Suppressor macrophage (primary cell): Measurements from ENCODE around the gene SFRP4.
A peak's percentile ranks its signal among the peaks of the same experiment; 100 is the strongest.
"Not testable (repeated sequence)": the region's sequence is repeated elsewhere in the genome, so short reads cannot be mapped to it uniquely, and the experiment has no call there.

ENCODE experiments used
- DNase-seq, 4 experiments: peaks; one replicate each; pipeline ENCODE4 v3.0.0-alpha.2; 2020 to 2022
- total RNA-seq, 17 experiments: gene quantifications; one replicate each; lab custom pipeline; 2026; ENCODE audit warnings: mixed read lengths in 6 of 17, inconsistent platforms in 3 of 17; lab: John Stamatoyannopoulos, UW

SFRP4 gene
- 0 to 2.3 (median 0.12) reads per million in 17 experiments for total RNA-seq

- DNase-seq, result peak; percentile 53 to 81 (median 75)
Observed at GRCh38 chr7:37916673-37917660, at the start of gene SFRP4. SFRP4 (minus strand) TSS chr7:37916817; CDS start chr7:37916537, 280 bp downstream.

DNA sequence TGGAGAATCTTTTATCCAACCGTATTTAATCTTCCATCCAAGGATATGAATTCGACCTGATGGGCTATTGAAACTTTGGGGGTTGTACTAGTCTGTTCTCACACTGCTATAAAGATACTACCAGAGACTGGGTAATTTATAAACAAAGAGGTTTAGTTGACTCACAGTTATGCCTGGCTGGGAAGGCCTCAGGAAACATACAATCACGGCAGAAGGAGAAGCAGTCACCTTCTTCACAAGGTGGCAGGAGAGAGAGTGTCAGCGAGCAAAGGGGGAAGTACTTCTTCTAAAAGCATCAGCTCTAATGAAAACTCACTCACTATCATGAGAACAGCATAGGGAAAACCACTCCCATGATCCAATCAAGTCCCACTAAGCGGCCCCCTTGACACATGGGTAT, 47.6 kb upstream of the SFRP4 start:
- DNase-seq, result no peak

DNA sequence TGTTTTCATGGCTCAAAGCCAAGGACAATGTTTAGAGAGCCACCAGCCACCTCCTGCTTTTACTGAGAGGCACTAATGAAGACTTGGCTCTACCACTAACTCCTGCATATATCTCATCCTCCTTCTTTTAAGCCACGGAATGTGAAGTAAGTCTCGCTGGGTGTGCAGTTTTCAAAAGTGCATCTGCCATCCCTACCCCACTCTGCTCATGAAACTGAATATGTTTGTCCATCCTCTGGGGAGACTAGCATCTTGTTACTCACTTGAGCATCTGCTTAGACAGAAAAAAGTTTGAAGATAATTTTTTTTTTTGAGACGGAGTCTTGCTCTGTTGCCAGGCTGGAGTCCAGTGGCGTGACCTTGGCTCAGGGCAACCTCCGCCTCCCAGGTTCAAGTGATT, 44.6 kb upstream of the SFRP4 start:
- no peak for DNase-seq

DNA sequence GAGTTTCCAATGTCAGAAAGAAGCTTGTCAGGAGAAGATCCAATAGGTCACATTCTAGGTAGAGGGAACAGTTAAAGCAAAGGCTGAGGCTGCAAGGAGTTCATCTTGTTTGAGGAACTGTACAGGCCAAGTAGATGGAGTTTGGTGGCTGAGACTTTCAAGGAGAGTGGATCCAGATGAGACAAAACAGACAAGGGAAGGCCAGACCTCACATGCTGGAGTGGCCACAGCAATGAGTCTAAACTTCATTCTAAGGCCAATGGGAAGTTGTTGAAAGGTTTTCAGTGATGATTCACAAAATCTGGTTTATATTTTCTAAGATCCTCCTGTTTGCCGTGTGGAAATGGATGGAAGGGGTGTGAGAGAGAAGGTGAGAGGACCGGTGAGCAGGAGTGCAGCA, 43.9 kb upstream of the SFRP4 start:
- no peak for DNase-seq

- DNase-seq, result no peak
Observed at GRCh38 chr7:37957221-37957970, 40.8 kb upstream of the SFRP4 start.

DNA sequence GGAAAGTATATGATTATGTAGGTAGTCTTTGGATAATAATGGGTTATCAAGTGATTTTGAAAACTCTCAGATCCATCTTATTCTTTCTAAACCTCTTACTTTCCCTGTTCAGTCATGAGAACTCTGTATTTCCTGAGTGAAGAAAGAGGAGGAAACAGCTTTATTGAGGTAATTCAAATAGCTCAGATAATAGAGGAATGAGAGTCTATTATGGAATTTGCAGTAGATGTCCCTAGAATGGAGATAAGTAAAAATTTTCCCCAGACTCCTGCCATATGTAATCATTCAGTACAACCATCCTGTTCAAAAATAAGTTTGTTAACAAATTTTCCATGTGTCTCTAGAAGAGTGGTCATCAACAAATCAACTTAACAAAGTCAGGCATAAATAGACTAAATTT, 40.2 kb upstream of the SFRP4 start:
- DNase-seq, result no peak

GRCh38 chr7:37954217-37954616, 37.6 kb upstream of the SFRP4 start:
- DNase-seq, result not testable (repeated sequence)

DNA sequence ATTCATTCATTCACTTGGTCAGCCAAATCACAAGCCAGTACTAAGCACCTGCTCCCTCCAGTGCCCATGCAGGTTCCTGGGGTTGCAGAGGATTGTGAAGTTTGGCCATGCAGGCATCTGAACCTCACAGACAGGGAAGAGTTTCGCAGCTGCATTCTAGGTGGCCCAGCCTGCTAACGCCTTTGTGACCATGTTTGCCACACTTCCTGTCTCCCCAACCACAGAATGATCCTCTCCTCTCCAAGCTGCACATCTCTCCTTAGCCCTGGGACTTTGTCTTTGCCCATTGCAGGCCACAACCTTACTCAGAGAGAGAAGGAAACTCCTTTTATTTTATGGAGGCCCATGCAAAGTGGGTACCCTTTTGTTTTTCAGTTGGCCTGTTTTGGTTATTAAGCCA, 35.6 kb upstream of the SFRP4 start:
- DNase-seq, result peak in 1 of 4 experiments; percentile 22

DNA sequence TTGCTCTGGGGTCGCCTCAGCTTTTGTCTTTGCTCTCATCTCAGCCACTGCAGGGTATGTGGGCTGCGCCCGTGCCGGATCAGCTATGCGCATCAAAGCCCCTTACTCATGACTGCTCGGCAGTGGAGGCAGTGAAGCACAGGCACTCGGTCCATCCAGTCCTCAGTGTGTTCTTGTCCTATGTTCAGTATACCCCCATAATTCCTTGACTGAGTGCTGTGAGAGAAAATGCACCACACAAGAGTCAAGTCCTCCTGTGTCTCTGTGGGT, 31.3 kb upstream of the SFRP4 start:
- DNase-seq, result no peak

GRCh38 chr7:37947138-37947940, 30.7 kb upstream of the SFRP4 start:
- DNase-seq, result no peak

- DNase-seq, result no peak
Observed at GRCh38 chr7:37945336-37945735, 28.7 kb upstream of the SFRP4 start.

DNA sequence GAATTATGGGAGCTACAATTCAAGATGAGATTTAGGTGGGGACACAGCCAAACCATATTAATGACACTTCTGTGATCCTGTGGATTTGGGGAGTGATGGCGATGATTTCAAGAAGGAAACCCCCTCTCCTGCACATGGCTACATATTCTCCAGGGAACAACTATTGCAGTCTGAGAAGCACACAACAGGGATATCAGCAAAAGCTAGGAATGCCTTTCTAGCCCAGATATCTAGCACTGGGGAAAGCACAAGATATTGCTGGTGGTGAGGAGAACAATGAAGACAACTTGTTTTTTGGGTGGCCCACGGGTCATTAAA, 28.1 kb upstream of the SFRP4 start:
- no peak for DNase-seq

DNA sequence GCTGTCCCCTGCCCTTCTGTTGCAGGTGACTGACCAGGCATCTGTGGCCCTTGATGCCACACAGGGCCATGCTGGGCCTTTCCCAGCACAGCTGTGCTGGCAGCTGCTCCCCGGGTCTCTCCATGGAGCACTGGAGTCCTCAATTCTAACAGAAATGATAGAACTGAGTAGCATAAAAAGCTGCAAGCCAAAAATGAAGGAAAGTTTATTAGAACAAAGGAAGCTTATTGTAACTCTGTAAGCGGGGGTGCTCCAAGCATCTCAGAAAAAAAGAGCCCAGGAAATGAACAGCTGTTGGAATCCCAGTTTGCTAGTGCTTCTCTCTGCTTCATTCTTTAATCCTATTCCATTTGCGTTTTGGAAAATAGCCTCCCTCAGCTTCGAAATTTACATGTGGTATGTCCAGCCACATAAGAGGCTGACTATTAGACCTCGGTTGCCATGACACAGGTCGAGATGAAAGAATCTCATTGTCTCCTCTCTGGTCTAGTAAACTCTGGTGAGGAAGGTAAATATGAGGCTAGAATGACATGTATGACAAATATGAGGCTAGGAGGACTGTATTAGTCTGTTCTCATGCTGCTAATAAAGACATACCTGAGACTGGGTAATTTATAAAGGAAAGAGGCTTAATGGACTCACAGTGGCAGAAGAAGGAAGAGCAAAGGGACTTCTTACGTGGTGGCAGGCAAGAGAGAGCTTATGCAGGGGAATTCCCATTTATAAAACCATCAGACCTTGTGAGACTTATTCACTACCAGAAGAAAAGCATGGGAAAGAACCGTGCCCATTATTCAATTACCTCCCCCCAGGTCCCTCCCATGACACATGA, 27.5 kb upstream of the SFRP4 start:
- no peak for DNase-seq

- DNase-seq, result no peak
Observed at GRCh38 chr7:37942934-37943610, 26.5 kb upstream of the SFRP4 start.

DNA sequence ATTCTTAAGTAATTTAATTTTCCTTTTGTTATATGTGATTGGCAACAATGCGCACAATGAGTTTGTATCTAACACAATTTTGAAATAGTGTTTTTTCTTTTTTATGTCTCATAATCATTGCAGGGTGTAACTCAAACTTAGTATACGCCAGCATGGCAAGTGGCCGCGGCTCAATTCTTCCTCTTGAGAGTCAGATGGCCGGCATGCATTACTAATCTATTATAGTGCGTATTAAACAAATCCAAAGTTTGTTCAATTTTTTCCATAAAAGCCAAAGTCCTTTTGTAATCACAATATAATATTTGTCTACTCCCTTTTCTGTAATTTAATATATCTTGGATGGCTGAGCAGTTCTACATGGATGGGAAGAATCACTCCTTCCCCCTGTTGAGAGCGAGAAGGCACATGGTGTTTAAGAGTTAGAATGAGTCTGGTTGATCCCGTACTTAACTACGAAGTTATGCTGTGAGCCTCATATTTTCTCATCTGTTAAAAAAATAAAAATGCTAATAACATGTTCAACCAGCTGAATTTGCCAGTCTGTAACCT, 16.5 kb upstream of the SFRP4 start:
- no peak for DNase-seq

DNA sequence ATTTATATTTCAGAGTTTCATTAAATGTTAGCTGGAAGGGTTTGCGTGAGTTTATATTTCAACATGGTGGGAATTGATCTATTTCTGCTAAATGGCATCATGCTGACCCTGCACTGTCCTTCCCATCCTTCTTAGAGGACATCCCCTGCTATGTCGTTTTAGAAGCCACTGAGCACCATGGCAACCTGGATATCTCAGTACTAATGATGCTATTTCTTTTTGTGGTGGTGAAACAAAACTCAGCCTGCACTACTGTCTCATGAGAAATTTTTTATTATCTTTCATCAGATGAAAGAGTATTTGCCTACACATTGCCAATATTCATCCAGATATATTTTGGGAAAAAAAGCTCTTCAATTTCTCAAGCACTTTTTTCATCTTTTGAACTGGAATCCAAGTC, 15.9 kb upstream of the SFRP4 start:
- DNase-seq, result no peak

- DNase-seq, result no peak
Observed at GRCh38 chr7:37930226-37930948, 13.8 kb upstream of the SFRP4 start.

- DNase-seq, result no peak
Observed at GRCh38 chr7:37928878-37929277, 12.3 kb upstream of the SFRP4 start.

GRCh38 chr7:37927773-37928444, 11.3 kb upstream of the SFRP4 start:
- DNase-seq, result peak in 3 of 4 experiments; percentile 6 to 53 (median 40)

DNA sequence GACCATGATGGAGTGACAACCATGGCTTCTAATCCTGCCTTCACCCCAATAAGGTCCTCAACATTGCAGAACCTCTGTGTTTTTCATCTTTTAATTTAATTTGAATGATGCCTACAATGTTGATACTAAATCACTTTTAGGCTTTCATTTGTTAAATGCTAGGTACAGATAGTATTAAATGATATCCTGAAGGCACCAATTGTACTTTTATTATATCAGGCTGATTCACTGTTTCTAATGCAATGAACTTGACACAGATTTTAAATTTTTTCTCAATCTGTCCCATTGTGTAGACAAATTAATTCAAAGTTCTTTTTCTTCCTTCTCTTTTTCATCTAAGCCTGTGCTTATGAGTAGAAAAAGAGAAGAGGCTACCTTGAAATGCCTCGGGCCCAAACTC, 9.0 kb upstream of the SFRP4 start:
- DNase-seq, result no peak
